ENCODE data around the gene LMAN1L. TPM values are rescaled to one million over a fixed set of nuclear protein-coding genes. Genes with fewer than 3 reads are reported as not detected.

Gene LMAN1L
- total RNA-seq, 1 experiment from 2014 or later = not detected

GRCh38 chr15:74779162-74779648, 33.4 kb upstream of the LMAN1L start:
- Histone ChIP-seq H3K79me2 (ENCODE audit: low read length) (peaks cover 19% of the 10 kb centered on the region), H3K9me2 (replicated peaks; ENCODE audit: low read length) (no peaks in the 10 kb centered on the region), H3K9ac (ENCODE audit: low read length) (no peak overlapping the region), H3K27me3 (ENCODE audit: low read length) (no peaks in the 10 kb centered on the region), H3K27ac (ENCODE audit: low read length) (no peak overlapping the region), H3K4me3 (ENCODE audit: low read length) (no peak overlapping the region), H3F3A (ENCODE audit: low read length, unreplicated experiment) (no peaks in the 10 kb centered on the region), H3K36me3 (ENCODE audit: low read depth, low read length) (no peaks in the 10 kb centered on the region), H2AFZ (ENCODE audit: low read length) (no peak overlapping the region), H3K4me1 (ENCODE audit: insufficient read depth, low read length) (peaks cover 18% of the 10 kb centered on the region), H3K9me3 (ENCODE audit: low read length) (no peaks in the 10 kb centered on the region), H3K4me2 (ENCODE audit: low read length) (no peak overlapping the region), H4K20me1 (ENCODE audit: low read length) (no peaks in the 10 kb centered on the region)
- ChIA-PET POLR2A (ENCODE audit: unreplicated experiment) (no interaction called here), CTCF (no interaction called here)
- BruUV-seq (replicated peaks) = no TSS peak
- ATAC-seq (no peak), DNase-seq (no peak)
- TF ChIP-seq EZH2phosphoT487 (IDR thresholded peaks at IDR 0.05; ENCODE audit: borderline replicate concordance, low read length) (no peak), CTCF (conservative IDR thresholded peaks at IDR 0.05; ENCODE audit: low read depth, low read length) (no peak), EZH2 (IDR thresholded peaks at IDR 0.05; ENCODE audit: low read length, unreplicated experiment) (no peak)
- intact Hi-C loops (cut with micrococcal nuclease) = no loop called here

- Histone ChIP-seq H3K9ac (ENCODE audit: low read length) (no peak overlapping the region), H3K27me3 (ENCODE audit: low read length) (no peaks in the 10 kb centered on the region), H3K27ac (ENCODE audit: low read length) (no peak overlapping the region), H4K20me1 (ENCODE audit: low read length) (no peaks in the 10 kb centered on the region), H3K36me3 (ENCODE audit: low read depth, low read length) (no peaks in the 10 kb centered on the region; the same call in 1 of the 2 replicates), H2AFZ (ENCODE audit: low read length) (peak overlapping the region; percentile 99), H3K4me2 (ENCODE audit: low read length) (peak overlapping the region; percentile 100), H3K9me2 (replicated peaks; ENCODE audit: low read length) (no peaks in the 10 kb centered on the region), H3K79me2 (ENCODE audit: low read length) (peaks cover 35% of the 10 kb centered on the region), H3K9me3 (ENCODE audit: low read length) (no peaks in the 10 kb centered on the region), H3K4me1 (ENCODE audit: insufficient read depth, low read length) (peaks cover 18% of the 10 kb centered on the region), H3K4me3 (ENCODE audit: low read length) (peak overlapping the region; percentile 78; the same call in 1 of the 2 replicates), H3F3A (ENCODE audit: low read length, unreplicated experiment) (no peaks in the 10 kb centered on the region)
- POLR2A ChIA-PET (ENCODE audit: unreplicated experiment) = no interaction called here
- intact Hi-C loops (cut with micrococcal nuclease) = loop anchor here (1.0 kb wide), 1 partner anchor 55 kb away; no protein-coding TSS in a partner anchor
- TF ChIP-seq CTCF (conservative IDR thresholded peaks at IDR 0.05; ENCODE audit: low read depth, low read length) (no peak), EZH2phosphoT487 (IDR thresholded peaks at IDR 0.05; ENCODE audit: borderline replicate concordance, low read length) (no peak), EZH2 (IDR thresholded peaks at IDR 0.05; ENCODE audit: low read length, unreplicated experiment) (no peak)
- CTCF ChIA-PET = interaction anchor here (0.8 kb wide), 1 partner anchor 61 kb away, joined by 3 read pairs; no protein-coding TSS in a partner anchor
- ATAC-seq (no peak), DNase-seq (no peak)
- no TSS peak for BruUV-seq (replicated peaks)
Observed at GRCh38 chr15:74780523-74781430, 31.9 kb upstream of the LMAN1L start.

Data from PC-3 (cell line).